ENCODE results near the gene PPP2R1B. TPM values are rescaled to one million over a fixed set of nuclear protein-coding genes. Genes with fewer than 3 reads are reported as not detected.
A peak's percentile ranks its signal among the peaks of the same experiment; 100 is the strongest.

PPP2R1B gene
- total RNA-seq, 1 experiment from 2014 or later, result 72.2 TPM

DNA sequence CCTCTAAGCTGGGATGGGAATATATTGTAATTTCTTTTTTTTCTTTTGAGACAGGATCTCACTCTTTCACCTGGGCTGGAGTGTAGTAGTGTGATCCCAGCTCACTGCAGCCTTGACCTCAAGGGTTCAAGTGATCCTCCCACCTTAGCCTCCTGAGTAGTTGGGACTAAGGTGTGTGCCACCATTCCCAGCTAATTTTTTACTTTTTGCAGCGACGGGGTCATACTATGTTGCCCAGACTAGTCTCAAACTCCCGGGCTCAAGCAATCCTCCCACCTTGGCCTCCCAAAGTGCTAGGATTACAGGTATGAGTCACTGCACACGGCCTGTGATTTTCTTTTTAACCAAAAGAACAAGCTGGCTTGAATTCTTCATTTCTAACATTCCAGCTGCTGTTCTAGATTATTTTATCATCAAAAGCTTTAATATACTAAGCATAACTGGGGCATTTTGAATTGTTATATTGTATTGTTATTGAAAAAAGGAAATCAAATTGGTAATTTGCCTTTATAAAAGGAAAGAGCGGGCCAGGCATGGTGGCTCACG, 26.8 kb upstream of the PPP2R1B start:
- no TSS peak for BruUV-seq (replicated peaks)

DNA sequence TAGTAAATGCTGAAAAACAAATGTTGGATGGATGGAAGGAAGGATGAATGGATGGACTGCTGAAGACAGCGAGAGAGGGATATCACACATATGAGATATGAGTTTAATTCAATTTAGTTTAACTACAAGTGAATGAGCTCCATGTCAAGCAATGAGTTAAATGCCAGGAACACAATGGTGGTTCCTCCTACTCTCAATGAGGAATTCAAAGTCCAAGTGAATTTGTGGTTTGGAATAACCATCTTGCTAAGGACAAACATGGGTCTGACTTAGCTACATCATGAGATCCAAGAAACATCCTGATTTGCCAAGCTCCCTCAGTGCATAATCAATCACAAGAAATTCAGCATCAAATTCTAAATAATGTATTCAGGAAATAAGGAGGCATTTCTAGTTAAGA, 26.1 kb upstream of the PPP2R1B start:
- H3K4me3 ChIP-seq (ENCODE audit: low read depth, low read length, poor library complexity, severe bottlenecking), result no peak overlapping the region
- ChIA-PET CTCF (no interaction called here), POLR2A (ENCODE audit: low non-redundant PET) (no interaction called here)
- intact Hi-C loops (cut with micrococcal nuclease; ENCODE audit: unreplicated experiment), result loop anchor here (5.0 kb wide), 1 partner anchor 40 kb away; no protein-coding TSS in a partner anchor
- H3K27me3 ChIP-seq (replicated peaks; ENCODE audit: insufficient read depth, low read depth, low read length, poor library complexity), result no peaks in the 10 kb centered on the region
- H3K27ac ChIP-seq (ENCODE audit: low read depth, low read length, poor library complexity, severe bottlenecking), result no peak overlapping the region
- BruUV-seq (replicated peaks), result no TSS peak
- peaks cover 33% of the 10 kb centered on the region for H3K4me1 ChIP-seq (ENCODE audit: insufficient read depth, low read length, poor library complexity, severe bottlenecking)
- no peaks in the 10 kb centered on the region for H3K36me3 ChIP-seq (ENCODE audit: insufficient read depth, low read length, poor library complexity, severe bottlenecking)
- H3K9me3 ChIP-seq (ENCODE audit: low read depth, low read length, poor library complexity, severe bottlenecking), result peaks cover 3% of the 10 kb centered on the region
- TF ChIP-seq, protein P1, sequence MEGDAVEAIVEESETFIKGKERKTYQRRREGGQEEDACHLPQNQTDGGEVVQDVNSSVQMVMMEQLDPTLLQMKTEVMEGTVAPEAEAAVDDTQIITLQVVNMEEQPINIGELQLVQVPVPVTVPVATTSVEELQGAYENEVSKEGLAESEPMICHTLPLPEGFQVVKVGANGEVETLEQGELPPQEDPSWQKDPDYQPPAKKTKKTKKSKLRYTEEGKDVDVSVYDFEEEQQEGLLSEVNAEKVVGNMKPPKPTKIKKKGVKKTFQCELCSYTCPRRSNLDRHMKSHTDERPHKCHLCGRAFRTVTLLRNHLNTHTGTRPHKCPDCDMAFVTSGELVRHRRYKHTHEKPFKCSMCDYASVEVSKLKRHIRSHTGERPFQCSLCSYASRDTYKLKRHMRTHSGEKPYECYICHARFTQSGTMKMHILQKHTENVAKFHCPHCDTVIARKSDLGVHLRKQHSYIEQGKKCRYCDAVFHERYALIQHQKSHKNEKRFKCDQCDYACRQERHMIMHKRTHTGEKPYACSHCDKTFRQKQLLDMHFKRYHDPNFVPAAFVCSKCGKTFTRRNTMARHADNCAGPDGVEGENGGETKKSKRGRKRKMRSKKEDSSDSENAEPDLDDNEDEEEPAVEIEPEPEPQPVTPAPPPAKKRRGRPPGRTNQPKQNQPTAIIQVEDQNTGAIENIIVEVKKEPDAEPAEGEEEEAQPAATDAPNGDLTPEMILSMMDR (conservative IDR thresholded peaks at IDR 0.05; ENCODE audit: low read depth, low read length), result no peak
- no peak for DNase-seq (ENCODE audit: low spot score)

More for the DNA sequence above, 26.8 kb upstream of the PPP2R1B start:
- DNase-seq (ENCODE audit: low spot score), result no peak
- no peak for TF ChIP-seq EZH2 (IDR thresholded peaks at IDR 0.05; ENCODE audit: borderline replicate concordance, low read depth, low read length, poor library complexity, severe bottlenecking)
- TF ChIP-seq, protein P1 (conservative IDR thresholded peaks at IDR 0.05; ENCODE audit: low read depth, low read length), result no peak
- intact Hi-C loops (cut with micrococcal nuclease; ENCODE audit: unreplicated experiment), result loop anchor here (5.0 kb wide), 1 partner anchor 39 kb away; no protein-coding TSS in a partner anchor
- ChIA-PET CTCF (interaction anchor here (0.6 kb wide), 1 partner anchor 42 kb away, joined by 3 read pairs; no protein-coding TSS in a partner anchor), POLR2A (ENCODE audit: low non-redundant PET) (interaction anchor here (0.6 kb wide), 1 partner anchor 357 kb away, joined by 13 read pairs; no protein-coding TSS in a partner anchor)
- Histone ChIP-seq H3K36me3 (ENCODE audit: insufficient read depth, low read length, poor library complexity, severe bottlenecking) (no peaks in the 10 kb centered on the region), H3K4me3 (ENCODE audit: low read depth, low read length, poor library complexity, severe bottlenecking) (no peak overlapping the region), H3K27ac (ENCODE audit: low read depth, low read length, poor library complexity, severe bottlenecking) (peak overlapping the region; percentile 37), H3K9me3 (ENCODE audit: low read depth, low read length, poor library complexity, severe bottlenecking) (peaks cover 8% of the 10 kb centered on the region), H3K4me1 (ENCODE audit: insufficient read depth, low read length, poor library complexity, severe bottlenecking) (peaks cover 33% of the 10 kb centered on the region), H3K27me3 (replicated peaks; ENCODE audit: insufficient read depth, low read depth, low read length, poor library complexity) (no peaks in the 10 kb centered on the region)

DNA sequence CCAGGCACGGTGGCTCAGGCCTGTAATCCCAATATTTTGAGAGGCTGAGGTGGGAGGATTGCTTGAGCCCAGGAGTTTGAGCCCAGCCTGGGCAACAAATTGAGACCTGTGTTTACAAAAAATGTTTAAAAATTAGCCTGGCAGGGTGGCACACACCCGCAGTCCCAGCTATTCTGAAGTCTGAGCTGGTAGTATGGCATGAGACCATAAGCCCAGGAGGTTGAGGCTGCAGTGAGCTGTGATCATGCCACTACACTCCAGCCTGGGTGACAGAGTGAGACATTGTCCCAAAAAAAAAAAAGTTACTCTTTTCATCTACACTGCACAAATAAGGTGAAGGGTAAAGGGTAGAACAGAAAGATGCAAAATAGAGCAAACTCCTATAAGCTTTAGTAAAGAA, 22.3 kb upstream of the PPP2R1B start:
- H3K4me3 ChIP-seq (ENCODE audit: low read depth, low read length, poor library complexity, severe bottlenecking), result no peak overlapping the region
- H3K27ac ChIP-seq (ENCODE audit: low read depth, low read length, poor library complexity, severe bottlenecking), result no peak overlapping the region
- H3K36me3 ChIP-seq (ENCODE audit: insufficient read depth, low read length, poor library complexity, severe bottlenecking), result peaks cover 12% of the 10 kb centered on the region
- H3K27me3 ChIP-seq (replicated peaks; ENCODE audit: insufficient read depth, low read depth, low read length, poor library complexity), result no peaks in the 10 kb centered on the region
- H3K4me1 ChIP-seq (ENCODE audit: insufficient read depth, low read length, poor library complexity, severe bottlenecking), result peaks cover 6% of the 10 kb centered on the region
- no peaks in the 10 kb centered on the region for H3K9me3 ChIP-seq (ENCODE audit: low read depth, low read length, poor library complexity, severe bottlenecking)
- POLR2A ChIA-PET (ENCODE audit: low non-redundant PET), result interaction anchor here (0.7 kb wide), 1 partner anchor 8 kb away, joined by 5 read pairs; no protein-coding TSS in a partner anchor
- no TSS peak for BruUV-seq (replicated peaks)
- no peak for DNase-seq (ENCODE audit: low spot score)
- no peak for TF ChIP-seq EZH2 (IDR thresholded peaks at IDR 0.05; ENCODE audit: borderline replicate concordance, low read depth, low read length, poor library complexity, severe bottlenecking)
- TF ChIP-seq, protein P1 (conservative IDR thresholded peaks at IDR 0.05; ENCODE audit: low read depth, low read length), result no peak
- CTCF ChIA-PET, result no interaction called here
- intact Hi-C loops (cut with micrococcal nuclease; ENCODE audit: unreplicated experiment), result no loop called here

Measured in A673 (cell line).